ENCODE data around the gene DUS3L.
"Not testable (repeated sequence)": the region's sequence is repeated elsewhere in the genome, so short reads cannot be mapped to it uniquely, and the experiment has no call there.

Gene DUS3L

DNA sequence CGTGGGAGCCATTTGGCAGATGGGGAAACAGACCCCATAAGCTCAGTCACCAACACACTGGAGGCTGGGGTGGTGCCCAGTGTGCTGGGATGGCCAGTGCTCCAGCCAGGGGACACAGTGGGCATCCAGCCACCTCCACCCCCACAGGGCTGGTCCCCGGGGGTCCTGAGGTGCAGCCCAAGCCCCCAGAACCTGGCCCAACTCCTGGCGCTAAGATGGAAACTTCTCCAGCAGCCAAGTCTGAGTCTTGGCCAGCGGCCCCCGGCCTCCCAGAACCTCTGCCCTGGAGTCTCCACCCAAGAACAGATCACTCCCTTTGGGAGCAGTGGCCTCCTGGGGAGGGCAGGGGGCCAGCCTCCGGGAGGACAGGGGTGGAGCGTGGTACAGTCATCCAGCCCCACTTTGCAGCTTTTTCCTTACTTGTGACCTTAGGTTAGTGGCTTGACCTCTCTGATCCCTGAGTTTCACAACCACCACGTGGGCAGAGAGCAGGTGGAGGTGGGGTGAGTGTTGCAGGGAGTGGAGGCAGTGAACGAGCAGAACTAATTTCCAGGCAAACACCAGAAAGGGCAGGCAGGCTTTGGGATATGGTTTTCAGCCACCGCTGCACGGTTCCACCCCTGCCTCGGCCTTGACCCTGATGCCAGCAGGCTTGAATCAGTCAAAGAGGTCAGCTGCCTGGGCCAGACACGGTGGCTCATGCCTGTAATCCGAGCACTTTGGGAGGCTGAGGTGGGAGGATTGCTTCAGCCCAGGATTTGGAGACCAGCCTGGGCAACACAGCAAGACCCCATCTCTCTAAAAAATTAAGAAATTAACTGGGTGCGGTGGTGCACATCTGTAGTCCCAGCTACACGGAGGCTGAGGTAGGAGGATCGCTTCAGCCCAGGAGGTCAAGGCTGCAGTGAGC, 9.7 kb upstream of the DUS3L start:
- DNase-seq (ENCODE audit: low read depth, low spot score): no peak

DNA sequence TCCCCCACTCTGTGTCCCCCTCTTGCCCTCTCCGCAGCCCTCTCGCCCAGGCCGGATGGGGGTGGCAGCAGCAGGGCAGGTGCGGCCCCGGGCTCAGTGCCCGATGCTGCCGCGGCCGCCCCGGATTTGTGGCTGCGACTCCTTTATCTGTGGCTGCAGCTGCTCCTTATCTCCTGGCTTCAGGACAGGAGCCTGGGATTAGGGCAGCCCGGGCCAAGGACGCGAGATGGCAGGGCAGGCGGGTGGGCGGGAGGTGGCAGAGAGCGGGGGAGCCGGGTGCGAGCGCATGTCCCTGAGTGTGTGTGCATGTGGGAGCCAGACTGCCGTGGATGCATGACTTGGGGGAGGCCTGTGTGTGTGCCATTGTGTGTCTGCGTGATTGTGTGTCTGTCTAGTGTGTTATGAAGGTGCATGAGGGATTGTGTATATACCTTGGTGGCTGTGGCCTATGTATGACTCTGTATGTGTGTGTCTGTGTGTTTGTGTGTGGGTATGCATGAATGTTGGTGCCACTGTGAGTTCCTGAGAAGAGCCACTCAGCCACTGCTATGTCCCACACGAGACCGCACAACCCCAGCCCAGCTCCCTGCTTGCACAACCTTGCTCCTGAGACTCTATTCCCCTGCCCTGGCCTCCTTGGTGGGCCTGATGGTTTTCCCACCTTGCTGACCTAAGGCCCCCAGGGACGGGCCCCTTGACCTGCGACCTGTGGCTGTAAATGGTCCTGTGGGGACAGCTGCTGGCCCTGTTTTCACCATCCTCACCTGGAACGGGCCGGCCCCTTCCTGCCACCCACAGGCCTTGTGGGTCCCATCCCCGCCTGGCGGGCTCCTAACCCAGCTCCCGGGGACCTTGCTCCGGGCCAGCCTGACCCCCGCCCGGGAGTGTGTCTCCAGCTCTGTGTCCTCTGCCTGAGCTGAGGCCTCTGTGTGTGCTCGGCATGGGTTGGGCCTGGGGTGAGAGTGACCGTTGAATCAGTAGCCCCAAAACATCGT, 8.6 kb upstream of the DUS3L start:
- DNase-seq (ENCODE audit: low read depth, low spot score): no peak

DNA sequence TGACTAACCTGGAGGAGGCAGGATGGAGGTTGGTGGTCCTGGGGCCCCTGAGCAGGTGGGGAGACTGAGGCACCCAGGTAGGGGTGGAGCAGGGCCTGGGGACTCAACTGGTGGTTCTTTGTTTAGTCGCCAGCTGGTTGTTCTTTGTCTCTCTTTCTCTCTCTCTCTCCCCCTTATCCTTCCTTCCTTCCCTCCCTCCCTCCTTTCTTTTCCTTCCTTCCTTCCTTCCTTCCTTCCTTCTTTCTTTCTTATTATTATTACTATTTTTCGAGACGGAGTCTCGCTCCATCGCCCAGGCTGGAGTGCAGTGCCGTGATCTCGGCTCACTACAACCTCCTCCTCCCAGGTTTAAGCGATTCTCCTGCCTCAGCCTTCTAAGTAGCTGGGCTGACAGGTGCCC, 7.3 kb upstream of the DUS3L start:
- no peak for DNase-seq (ENCODE audit: low read depth, low spot score)

DNA sequence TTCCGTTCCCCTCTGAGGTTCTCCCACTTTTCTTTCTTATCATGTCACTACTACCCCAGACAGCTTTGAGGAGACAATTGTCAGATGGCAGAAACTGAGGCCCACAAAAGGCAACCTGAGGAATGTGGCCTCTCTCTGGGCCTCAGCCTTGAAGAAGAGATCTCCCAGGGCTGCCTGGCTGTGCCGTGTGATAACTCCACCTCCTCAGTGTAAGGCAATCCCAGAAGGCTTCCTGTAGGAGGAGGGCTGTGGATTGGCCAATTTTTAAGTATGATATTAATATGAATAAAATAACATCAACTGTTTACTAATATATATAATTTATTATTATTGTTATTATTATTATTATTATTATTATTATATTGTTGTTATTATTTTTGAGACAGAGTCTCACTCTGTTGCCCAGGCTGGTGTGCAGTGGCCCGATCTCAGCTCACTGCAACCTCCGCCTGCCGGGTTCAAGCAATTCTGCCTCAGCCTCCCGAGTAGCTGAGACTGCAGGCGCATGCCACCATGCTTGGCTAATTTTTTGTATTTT, 4.5 kb upstream of the DUS3L start:
- no peak for DNase-seq (ENCODE audit: low read depth, low spot score)

DNA sequence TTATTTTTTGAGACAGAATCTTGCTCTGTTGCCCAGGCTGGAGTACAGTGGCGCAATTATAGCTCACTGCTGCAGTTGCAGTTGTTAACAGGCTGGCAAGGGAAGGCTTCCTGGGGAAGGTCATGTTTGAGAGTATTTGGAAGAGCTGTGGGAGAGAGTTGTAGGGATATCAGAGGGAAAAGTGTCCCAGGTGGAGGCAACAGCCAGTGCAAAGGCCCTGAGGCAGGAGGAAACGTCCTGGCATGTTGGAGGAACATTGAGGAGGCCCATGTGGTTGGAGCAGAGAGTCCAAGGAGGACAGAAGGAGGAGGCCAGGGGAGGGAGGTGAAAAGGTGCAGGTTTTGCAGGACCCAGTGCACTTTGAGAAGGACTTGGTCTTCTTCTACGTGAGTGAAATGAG, 2.2 kb upstream of the DUS3L start:
- DNase-seq (ENCODE audit: low read depth, low spot score): no peak

DNA sequence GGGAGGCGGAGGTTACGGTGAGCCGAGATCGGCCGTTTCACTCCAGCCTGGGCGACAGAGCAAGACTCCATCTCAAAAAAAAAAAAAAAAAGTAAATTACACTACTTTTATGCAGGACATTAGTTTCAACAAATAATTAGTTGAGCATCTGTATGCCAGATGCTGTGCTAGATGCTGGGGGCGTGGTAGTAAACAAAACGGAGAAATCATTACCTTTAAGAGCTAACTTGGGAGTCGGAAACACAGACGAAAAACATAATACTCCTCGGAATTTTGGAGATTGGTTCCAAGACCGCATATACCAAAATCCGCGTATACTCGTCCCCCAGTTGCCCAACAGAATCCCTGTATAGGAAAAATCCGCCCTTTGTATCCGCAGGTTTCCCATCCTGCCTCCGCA, 1.3 kb upstream of the DUS3L start:
- DNase-seq (ENCODE audit: low read depth, low spot score): no peak

DNA sequence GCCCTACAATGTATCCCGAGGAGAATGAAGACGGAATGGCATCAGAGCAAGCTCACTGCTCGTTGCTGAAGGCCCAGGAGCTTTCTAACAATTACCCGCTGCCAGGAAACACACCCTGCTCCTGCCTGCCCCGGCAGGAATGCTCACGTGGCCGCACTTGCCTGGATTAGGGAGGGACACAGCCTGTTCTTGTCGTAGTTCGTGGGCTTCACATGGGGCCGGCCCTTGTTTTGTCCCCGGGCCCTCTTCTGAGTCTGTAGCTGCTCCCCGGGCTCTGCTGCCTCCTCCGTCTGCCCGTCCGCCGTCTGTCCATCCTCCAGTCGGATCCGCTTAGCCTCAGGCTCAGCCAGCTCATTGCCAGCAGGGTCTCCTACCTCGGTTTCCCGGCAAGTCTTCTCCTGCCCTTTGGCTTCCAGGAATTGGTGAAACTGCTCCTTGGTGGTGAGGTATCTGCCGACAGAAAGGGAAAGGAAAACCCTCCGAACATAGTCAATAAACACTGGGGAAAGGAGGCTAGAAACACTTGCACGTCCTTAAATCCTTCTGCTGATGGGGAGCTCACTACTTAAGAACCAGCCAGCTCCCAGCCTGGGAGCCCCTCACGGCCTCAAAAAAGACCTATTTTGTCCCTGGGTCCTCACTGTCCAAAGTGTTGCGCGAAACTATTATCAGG, 941 bp downstream of the DUS3L start:
- no peak for DNase-seq (ENCODE audit: low read depth, low spot score)

DNA sequence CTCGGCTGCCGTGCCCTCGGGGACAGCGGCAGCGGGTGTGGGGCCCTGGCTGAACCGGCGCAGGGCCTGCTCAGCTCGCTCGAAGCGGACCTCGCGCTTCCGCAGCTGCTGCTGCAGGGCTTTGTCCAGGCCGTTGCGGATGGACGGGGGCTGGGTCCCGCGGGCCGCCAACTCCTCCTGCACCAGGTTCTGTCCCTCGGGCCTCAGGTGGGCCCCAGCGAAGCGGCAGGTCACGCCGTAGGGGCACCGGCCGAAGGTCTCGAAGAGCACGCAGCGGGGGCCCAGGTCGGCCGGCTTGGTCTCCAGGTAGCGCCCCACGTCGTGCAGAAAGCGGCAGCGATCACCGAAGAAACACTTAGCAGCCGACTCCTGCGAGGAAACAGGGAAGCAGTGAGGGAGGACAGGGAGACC, 1.6 kb downstream of the DUS3L start:
- no peak for DNase-seq (ENCODE audit: low read depth, low spot score)

DNA sequence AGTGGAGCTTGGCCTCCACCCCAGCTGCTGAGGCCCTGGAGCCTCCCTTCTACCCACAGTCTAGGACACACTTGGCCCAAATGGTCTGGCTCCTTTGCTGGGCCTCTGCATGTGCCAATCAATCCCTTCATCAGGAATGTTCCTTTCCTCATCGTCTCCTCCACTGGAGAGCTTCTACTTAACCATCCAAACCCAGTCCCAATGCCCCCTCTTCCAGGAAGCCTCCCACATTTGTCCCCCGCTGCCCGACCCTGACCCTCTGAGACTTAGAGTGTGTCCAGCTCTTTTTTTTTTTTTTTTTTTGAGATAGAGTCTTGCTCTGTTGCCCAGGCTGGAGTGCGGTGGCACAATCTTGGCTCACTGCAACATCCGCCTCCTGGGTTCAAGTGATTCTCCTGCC, 2.5 kb downstream of the DUS3L start:
- no peak for DNase-seq (ENCODE audit: low read depth, low spot score)

DNA sequence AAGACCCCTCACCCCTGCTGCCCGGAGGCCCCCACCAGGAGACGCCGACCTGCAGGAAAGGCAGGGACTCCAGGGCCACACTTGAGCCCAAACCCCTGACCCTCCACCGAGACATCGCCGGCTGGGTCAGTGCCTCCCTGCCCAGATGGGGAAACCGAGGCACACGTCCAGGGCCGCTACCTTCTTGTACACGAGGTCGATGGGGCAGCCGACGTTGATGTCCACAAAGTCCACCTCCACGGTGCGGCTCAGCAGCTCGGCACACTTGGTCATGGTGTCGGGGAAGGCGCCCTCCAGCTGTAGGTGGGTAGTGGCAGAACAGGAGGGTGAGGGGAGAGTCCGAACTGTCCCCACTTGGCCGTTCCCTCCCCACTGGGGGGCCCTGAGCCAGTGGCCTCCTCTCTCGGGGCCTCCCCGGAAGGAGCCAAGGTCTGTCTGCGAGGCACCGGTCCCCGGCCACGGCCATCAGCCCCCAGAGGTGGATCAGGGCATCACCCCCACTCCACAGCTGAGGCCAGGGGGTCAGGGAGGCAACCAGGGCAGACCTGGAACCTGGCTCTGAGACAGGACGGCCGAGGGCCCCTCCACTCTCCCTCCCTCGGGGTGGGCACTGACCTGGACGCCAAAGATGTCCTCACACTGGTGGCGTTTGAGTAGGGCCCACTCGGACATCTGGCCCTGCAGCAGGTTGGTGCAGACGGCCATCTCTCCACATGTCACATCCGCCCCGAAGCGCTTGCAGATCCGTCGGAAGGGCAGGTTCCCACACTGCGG, 3.4 kb downstream of the DUS3L start:
- DNase-seq (ENCODE audit: low read depth, low spot score): no peak

DNA sequence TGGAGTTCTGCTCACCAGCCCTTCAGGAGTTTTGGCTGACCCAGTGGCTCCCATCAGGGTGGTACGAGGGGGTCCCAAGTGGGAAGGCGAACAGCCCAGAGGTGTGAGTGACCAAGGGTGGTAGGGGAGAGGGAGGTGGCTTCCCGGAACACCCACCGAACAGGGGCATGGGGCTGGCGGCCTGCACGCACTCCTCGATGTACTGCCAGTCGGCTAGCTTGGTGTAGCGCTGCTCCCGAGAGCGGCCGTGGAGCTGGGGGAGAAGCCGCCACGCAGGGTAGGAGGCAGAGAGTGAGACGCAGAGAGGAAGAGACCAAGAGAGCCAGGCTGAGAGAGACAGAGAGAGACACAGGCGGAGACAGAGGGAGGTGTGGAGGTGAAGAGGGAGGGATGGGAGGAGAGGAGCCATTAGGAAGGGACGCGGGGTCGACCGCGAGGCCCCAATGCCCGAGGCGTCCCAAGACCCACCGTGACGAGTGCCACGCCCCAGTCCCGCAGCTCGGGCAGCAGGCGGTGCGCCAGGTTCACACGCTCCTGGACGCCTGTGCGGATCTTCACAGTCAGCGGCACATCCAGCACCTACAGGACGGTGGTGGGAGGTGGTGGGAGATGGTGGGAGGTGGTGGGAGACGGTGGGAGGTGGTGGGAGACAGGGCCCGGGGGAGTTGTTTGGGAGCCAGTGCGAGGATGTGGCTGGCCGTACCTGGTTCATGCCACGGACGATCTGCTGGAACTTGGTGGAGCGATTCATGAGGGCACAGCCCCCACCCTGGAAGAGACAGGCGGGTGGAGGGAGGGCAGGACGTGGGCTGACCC, 4.2 kb downstream of the DUS3L start:
- no peak for DNase-seq (ENCODE audit: low read depth, low spot score)

DNA sequence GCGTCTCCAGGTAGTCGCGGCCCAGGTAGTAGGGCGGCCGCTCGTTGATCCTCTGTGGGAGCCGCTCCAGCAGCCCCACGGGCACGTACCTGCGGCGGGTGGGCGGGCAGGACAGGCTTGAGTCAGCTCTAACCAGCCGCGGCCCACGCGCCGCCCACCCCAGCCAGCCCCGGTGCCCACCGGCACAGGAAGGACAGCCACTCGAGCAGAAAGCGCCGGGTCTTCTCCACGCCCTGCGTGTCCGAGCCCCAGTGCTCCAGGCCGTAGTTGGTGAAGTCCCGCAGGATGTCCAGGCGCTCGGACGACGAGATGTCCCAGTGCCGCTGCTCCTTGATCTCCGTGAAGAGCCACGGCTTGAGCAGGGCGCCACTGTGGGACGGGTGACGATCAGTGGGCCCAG, 5.5 kb downstream of the DUS3L start:
- no peak for DNase-seq (ENCODE audit: low read depth, low spot score)

DNA sequence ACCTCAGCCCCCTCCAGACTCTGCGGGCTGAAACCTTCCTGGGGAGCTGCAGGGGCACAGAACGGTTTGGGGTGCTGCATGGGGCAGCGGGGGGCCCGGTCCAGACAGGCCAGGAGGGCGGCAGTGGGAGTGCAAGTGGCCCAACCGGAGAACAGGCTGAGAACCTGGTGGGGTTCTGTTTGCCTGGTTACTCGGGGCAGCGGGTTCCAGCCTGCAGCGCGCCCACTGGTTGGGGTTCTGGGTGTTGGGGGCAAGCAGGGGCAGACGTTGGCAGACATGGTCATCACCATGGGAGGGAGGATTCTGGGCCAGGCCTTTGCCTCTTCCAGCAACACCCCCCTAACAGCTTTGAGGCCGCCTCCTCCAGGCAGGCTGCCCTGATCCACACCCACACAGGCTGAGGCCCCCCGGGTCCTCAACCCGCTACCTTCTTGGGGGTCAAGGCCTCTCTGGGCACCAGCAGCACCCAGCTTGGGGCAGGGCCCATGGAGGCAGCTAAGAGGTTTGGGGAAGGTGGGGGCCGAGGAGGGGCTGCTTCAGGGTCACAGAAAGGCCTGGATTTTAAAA, 6.3 kb downstream of the DUS3L start, which contains the start of gene PRR22:
PRR22 (minus strand) TSS at position 166 of the 567 bp plus-strand sequence; CDS start at position 80, 86 bp downstream.
- DNase-seq (ENCODE audit: low read depth, low spot score): no peak

DNA sequence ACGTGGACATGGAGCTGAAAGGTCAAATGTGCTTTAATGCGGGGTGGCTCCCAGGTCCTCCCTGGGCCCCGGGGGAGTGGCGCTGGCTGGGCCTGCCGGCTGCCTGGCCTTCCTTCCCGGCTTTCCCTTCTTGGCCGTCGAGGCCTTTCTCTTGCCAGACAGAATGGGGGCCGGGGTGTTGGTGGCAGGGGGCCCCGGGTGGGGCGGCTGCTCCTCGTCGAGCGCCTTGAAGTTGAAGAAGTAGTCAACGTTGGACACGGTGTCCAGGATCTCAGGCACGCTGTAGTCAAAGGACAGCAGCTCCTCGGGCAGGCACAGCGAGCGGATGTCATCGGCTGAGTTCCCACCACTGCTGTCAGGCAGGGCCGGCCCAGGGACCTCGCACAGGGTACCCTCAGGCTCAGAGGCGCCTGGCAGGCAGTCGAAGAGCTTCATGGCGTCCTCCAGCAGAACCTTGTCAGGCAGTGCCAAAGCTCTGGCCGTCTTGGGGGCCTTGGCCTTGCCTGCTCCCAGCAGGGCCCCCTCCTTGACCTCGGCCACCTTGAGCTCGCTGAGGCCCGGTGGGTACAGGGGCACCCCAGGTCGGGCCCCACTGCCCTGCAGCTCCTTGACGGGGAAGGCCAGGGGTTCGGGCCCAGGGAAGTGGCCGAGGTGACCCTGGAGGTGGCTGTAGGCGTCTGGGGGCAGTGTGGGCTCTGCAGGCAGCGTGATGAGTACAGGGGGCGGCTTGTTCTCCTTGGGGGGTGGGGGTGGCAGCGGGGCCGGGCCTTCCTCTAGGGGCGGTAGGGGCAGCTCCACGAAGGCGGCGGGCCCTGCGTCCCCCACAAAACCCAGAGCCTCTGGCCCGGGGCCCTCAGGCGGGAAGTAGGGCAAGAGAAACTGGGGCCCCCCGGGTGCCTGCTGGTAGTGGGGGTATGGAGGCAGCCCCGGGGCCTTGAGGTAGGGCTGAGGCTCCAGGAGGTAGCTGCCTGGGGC, 7.7 kb downstream of the DUS3L start:
- no peak for DNase-seq (ENCODE audit: low read depth, low spot score)

DNA sequence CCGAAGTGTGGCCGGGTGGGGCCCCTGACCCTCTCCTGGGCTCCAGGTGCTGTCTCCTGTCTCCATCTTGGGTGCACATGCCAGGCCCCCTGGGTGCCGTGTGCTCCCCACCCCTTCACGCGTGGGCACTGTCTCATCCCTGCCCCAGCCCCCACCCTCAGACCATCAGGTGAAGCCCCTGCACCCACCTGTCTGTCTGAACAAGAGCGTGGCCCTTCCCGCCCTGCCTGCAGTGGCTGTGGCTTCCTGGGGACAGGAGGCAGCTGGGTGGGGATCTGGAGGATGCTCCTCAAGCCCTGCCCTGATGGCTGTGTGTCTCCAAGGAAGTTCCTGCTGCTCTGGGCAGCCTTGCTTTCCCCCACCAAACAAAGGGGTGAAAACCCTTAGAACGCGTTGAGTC, 8.6 kb downstream of the DUS3L start:
- no peak for DNase-seq (ENCODE audit: low read depth, low spot score)

DNA sequence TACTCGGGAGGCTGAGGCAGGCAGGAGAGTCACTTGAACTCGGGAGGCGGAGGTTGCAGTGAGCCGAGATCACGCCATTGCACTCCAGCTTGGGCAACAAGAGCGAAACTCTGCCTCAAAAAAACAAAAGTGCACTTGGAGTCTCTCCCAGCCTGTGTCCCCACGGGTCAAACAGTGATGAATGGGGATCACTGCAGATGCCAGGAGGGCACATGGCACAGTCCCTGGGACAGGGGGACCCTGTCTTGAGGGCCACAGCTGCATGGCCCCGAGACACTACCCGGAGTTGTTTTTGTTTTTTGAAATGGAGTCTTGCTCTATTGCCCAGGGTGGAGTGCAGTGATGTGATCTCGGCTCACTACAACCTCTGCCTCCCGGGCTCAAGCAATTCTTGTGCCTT, 10.0 kb downstream of the DUS3L start:
- DNase-seq (ENCODE audit: low read depth, low spot score): not testable (repeated sequence)

DNA sequence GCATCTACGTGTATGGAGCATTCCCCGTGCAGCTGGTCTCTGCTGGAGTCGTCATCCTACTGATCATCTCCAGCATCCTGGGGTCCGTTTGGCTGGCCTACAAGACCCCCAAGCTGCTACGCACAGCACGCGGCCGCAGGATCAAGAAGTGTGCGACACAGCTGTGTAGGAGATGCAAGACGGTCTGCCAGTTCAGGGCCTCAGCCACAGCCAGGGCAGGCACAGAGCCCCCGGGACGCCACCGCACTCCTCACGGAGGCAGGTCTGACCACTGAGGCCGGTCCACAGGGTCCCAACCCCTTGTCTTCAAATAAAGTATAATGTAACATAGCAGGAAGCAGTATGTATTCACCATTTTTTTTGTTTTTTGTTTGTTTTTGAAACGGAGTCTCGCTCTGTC, 12.6 kb downstream of the DUS3L start:
- no peak for DNase-seq (ENCODE audit: low read depth, low spot score)

DNA sequence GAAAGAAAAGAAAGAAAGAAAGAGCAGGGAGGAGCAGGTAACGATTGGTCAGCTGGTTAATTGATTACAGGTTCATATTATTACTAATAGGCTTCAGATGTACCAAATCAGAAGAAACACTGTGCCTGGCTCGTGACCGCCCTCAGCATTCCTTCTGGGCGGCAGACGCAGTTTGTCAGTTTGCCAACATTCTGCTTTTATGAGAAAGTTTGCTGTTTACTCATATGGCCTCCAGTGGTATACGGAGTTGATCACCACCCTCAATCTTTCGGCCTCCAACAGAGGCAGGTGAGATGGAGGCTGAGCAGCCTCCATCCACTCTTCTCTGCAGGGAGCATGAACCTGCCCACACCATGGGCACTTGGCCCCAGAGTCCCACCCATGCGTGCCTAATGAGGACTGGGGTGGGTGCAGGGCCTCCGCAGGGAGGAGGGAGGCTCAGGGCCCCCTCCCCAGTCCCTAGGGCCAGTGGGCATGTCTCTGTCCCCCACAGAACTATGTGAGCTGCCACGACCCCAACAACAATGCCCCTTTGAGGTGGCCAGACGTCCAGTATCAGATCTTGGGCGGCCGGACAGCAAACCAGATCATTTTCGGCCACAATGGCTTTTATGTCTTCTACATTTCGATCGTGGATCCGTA, 15.2 kb downstream of the DUS3L start:
- DNase-seq (ENCODE audit: low read depth, low spot score): no peak
